GF-D8 (cell line): ENCODE measurements around the gene DTWD1.
"Not testable (repeated sequence)": the region's sequence is repeated elsewhere in the genome, so short reads cannot be mapped to it uniquely, and the experiment has no call there.

Experiments
- DNase-seq: peaks from one replicate; lab custom pipeline; 2025; lab: John Stamatoyannopoulos, UW

The DTWD1 gene

DNA sequence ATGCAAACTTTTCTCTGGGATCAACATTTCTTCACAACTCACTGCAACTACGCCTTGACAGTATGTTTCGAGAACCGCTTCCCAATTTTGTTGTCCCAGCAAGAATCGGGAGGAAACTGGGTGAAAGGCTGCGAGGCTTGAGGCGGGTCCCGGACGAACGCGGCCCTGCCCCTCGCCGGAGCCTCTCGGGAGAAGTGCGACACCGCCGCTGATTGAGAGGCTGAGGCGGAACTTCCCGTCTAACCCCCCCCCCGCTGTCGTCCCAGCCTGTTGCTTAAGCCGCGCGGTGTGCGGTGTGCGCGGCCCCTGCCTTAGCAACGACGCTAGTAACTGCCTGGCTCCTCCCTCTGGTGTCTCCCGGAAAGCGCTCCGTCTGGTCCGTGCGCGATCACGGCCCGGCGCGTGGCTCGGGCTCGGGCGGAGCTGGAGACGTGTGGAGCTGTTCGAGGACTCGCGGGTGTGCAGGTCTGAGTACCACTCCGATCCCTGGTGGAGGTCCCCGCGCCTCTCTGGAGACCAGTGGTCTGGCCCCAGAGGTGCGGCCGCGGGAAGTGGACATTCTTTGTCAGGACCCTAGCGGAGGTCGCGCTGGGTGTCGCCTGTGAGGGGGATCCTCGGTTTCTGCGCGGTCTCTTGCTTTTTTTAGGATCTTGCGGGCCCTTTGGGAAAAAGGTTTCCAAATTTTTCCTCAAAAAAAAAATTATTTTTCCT, at the start of gene DTWD1, which contains the start of gene FAM227B:
TSS of gene DTWD1 (plus strand) at position 391 of the 711 bp plus-strand sequence. CDS start 4,120 bp downstream, outside the sequence.
TSS of gene FAM227B (minus strand) at position 161 of the 711 bp plus-strand sequence. CDS start 5,647 bp downstream, outside the sequence.
- peak; percentile 76 for DNase-seq

DNA sequence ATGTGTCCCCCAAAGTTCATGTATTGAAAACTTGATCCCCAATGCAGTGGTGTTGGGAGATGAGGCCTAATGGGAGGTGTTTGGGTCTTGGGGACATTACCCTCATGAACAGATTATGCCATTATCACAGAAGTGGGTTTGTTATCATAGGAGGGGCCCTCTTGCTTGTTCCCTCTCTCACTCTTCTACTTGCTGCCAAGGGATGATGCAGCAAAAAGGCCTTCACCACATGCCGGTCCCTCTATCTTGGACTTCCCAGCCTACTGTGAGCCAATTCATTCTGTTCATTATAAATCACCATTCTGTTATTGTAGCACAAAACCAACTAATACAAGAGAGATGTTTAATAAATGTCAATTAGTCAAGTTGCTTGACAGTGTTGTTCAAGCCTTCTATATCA, 47.4 kb upstream of the DTWD1 start:
- DNase-seq: no peak

DNA sequence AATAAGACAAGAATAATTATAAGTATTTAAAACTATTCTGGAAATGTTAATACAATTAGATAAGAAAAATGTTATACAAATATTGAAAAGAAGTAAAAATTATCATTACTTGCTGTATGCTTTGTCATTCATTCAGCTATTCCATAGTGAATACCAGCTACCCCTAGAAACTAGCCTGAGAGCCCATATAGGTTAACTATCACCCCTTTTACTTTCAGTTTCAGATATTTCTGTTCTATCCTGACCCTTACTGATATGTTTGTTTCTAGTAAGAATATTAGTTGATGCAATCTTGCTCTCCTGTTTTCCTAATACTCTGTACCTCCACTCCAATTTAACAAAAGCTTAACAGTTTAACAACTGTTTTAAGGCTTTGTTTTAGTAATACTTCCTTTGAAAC, 31.8 kb upstream of the DTWD1 start:
- no peak for DNase-seq

GRCh38 chr15:49592829-49593316, 28.0 kb upstream of the DTWD1 start:
- not testable (repeated sequence) for DNase-seq

DNA sequence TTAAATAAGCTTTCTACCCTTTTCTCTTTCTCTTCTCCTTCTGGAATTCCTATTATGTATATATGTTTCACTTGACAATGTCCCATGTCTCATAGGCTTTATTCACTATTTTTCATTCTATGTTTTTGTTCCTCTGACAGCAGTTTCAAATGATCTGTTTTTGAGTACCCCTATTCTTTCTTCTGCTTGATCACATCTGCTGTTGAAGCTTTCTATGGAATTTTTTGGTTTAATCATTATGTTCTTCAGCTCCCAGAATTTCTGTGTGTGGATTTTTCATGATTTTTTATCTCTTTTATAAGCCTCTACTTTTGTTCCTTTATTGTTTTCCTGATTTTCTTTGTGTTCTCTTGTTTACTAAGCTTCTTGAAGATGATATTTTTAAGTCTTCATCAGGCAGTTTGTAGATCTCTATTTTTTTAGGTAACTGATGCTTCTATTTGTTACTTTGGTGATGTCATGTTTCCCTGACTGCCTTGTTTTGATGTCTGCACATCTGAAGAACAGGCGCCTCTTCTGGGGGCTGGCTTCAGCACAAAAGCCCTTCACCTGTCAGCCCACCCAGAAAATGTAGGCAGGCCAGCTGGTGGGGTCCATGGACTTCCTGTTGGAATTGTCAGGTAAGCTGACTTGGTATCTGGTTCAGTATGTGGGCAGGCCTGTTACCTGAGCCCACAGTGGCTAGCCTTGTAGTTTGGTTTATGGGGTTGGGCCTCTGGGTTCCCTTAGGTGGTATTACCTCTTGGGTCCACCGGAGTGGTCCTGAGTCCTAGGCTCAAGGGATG, 16.0 kb upstream of the DTWD1 start:
- no peak for DNase-seq

DNA sequence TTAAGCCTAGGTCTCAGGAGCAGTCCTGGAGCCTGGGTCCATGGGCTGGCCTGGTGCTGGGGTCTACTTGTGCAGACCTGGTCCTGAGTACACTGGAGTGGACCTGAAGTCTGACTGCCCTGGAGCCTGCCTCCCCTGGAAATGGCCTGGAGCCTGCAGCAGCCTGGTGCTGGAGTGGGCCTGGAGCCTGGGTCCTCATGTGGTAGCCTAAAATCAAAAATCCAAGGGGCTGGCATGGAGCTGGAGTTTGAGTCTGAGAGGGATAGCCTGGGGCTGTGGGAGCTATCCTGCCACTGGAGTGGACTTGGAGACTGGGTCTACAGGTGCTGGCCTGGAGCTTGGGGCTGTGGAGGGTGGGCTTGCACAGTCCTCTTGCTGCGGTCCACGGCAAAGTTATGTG, 15.3 kb upstream of the DTWD1 start:
- DNase-seq: no peak

- no peak for DNase-seq
Observed at GRCh38 chr15:49606594-49606993, 14.3 kb upstream of the DTWD1 start.

- DNase-seq: no peak
Observed at GRCh38 chr15:49610157-49610918, 10.5 kb upstream of the DTWD1 start.

GRCh38 chr15:49612240-49612639, 8.6 kb upstream of the DTWD1 start:
- not testable (repeated sequence) for DNase-seq

- no peak for DNase-seq
Observed at GRCh38 chr15:49619226-49619625, 1.6 kb upstream of the DTWD1 start.

DNA sequence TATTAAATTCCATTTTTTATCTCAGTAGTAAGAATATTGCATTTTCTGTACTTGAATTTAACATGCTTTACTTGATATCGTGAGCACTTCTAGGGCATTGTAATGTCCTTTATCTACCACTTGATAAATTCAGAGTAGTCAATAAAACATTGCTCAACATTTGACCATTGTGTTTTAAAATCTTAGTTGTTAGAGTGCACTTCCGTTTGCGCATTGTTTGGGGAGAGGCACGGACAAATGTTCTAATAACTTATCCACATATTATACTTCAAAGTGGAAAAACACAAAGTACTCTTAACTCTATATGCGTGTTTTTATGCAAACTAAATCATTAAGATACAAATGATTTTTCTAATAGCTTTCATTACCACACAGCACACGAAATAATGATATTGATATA, 649 bp upstream of the DTWD1 start:
- DNase-seq: peak; percentile 8

- peak; percentile 5 for DNase-seq
Observed at GRCh38 chr15:49621401-49621811, 558 bp downstream of the DTWD1 start.

DNA sequence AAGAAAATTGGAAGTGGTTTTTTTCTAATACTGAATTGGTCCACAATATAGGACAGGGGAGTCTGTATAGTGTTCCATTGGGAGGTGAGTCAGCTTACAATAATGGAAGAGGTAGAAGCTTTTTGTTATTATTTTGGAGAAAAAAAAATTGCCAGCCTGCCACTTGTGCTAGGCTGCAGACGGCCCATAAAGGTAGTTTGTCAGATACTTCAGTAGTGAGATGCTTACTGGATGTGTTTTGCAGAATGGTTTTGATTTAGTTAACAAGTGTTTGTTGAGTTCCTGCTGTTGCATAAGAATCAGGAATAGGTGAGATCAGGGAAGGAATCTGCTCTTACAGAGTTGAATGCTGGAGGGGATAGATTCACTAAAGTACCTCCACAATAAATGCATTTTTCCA, 1.0 kb downstream of the DTWD1 start:
- DNase-seq: no peak

GRCh38 chr15:49622561-49622960, 1.7 kb downstream of the DTWD1 start:
- DNase-seq: no peak

DNA sequence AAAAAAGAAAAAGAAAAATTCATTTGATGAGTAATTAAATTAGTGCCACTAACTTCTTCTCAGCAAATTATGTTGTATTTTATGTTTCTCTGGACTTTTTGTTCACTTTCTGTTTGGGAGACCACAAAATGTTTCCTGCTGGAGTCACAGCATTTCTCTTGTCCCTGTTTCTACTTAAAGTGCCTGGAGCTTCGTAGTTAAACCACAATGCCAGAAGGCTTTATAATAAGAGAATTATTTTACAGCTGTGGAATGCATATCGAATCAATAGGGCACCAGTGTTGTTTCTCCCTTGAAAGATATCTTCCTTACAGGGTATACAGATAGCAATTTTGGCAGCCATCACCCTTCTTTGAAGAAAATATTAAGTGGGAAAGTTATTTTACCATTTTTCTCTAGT, 3.2 kb downstream of the DTWD1 start:
- no peak for DNase-seq

DNA sequence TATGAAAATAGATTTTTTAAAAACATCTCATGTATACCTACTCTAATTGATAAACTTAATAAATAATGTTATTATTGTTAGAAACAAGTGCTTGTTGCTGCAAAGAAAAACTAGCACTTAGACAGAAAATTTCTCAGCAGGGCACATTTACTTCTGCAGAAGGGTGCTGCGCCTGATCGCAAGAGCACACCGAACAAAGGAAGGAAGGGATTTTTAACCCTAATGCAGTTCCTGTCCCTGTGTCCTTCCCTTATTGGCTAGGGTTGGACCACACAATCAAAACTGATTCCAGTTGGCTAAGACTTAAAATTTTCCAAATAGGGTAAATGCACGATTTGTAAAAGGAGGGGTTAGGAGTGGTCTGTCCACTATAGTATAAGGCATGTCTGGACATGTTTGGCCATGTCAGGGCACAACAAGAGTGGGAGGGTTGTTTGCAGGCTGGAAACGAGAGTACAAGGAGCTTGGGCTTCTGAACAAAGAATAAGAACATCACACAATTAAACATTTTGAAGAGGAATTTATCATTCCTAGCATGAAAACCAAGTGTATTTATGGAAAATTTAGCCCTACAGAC, 4.7 kb downstream of the DTWD1 start:
- DNase-seq: no peak

DNA sequence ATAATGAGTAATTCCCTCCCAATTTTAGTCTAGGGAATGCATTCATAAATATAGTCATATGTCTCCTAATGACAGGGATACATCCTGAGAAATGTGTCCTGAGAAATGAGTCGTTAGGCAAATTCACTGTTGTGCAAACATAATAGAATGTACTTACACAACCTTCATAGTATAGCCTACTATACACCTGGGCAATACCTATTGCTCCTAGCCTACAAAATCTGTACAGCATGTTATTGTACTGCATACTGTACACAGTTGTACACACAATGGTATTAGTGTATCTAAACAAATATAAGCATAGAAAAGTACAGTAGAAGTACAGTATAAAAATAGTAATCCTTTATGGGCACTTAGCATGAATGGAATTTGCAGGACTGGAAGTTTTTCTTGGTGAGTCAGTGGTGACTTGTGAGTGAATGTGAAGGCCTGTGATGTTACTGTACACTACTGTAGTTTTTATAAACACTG, 6.6 kb downstream of the DTWD1 start:
- DNase-seq: no peak

DNA sequence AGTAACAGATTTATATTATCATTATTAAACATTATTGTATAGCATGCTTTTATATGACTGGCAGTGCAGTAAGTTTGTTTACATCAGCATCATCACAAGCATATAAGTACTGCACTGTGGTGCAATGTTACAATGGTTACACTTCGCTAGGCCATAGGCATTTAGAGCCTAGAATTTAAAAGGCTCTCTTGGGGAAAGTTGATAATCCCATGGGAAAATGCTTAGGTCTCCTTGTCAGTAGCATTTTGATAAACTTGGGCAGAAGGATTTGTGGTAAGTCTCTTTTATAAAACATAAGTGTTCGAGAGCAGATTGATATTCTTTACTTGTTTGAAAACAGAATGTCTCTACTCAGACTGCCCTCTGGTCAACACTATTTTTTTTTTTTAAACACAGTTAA, 7.5 kb downstream of the DTWD1 start:
- no peak for DNase-seq

- DNase-seq: no peak
Observed at GRCh38 chr15:49637857-49638256, 17.0 kb downstream of the DTWD1 start.

DNA sequence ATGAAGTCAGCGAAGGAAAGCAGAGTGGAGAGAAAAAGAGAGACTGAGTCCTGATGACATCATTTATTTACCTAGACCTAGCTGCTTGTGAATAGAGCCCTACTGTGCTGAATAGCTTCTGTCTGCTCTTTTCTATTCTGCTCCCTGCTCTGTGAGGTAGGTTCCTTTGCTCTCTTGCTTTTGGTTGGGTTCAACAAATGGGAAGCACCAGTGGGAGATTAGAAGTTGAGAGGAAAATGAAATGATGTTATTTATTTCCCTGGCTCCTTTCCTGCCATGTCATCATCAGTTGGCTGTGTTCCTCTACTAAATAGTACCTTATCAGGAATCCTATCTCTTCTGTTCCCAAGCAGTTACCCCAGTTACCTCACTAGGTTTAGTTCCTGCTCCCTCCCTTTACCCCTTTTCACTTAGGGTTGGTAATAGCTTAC, 23.5 kb downstream of the DTWD1 start:
- DNase-seq: no peak

- no peak for DNase-seq
Observed at GRCh38 chr15:49645277-49645676, 24.4 kb downstream of the DTWD1 start.

DNA sequence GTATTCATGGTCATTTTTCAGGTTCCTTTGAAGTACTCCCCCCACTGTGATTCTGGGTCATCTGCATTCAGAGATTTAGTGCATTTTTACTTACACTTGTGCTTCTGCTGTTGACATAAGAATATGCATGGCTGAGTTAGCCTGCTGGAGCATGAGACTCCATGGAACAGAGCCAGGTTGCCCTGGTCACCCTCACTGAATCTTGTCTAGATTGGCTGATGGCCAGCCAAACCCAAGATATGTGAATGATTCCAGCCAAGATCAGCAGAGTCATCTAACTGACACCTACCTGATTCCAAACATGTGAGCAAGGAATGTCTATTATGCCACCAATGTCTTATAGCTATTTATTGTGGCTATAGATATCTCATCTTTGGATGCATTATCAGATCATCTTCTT, 25.1 kb downstream of the DTWD1 start:
- no peak for DNase-seq
